KOPT-K1 (cell line): ENCODE data around the gene TGM5.

Experiments used
- H3K27ac ChIP-seq: fragments of 200-600 bp; sonication (generic); 2 replicates; pipeline ENCODE4 v1.5.1; 2016; ENCODE audit warnings: antibody characterized with exemption, mild to moderate bottlenecking, low read depth, low read length; ENCODE audit not compliant: poor library complexity, severe bottlenecking
- H3K36me3 ChIP-seq: fragments of 200-600 bp; sonication (generic); 2 replicates; pipeline ENCODE4 v1.5.1; 2017; ENCODE audit warnings: antibody characterized with exemption, mild to moderate bottlenecking, low read length, moderate library complexity; ENCODE audit not compliant: insufficient read depth
- H3K9me3 ChIP-seq: fragments of 200-600 bp; sonication (generic); 2 replicates; pipeline ENCODE4 v1.5.1; 2017; ENCODE audit warnings: antibody characterized with exemption, low read length, mild to moderate bottlenecking; ENCODE audit not compliant: insufficient read depth, poor library complexity, severe bottlenecking

TGM5 gene

DNA sequence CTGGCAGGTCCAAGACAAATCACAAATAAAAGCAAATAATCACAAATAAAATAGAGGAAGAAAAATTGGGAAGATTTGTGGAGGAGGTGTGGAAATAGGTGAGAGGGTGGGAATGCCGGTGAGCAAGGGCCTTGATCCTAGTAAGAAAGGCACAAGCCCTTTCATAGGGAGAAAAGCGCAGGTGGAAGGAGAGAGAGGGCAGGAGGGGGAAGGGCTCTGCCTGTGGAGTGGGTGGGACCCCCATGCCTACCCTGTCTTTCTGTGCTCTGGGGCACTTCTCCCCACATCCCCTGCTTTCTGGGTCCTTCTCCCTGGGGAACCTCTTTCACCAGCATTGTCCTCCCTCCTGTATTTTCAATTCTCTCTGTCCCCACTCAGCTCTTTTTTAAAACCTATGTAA lies 711 bp upstream of the TGM5 start:
- Histone ChIP-seq H3K27ac (no peak overlapping the region), H3K9me3 (no peaks in the 10 kb centered on the region), H3K36me3 (no peaks in the 10 kb centered on the region)

DNA sequence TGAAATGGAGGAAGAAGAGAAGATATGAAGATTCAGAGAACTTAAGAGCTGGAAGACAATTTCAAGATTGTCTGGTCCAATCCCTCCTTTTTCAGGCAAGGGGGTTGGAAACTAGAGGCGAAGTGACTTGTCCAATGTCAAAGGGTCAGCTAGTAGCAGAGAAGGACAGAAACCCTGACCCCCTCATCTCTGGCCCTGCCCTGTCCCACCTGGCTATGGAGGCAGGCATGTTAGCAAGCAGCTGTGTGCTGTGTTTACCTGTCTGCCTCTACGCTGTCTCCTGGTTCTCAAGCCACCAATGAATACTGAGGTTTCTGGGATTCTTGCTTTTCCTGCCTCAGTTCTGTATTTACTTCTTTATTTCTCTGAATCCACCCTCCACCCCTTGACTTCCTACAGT lies 342 bp downstream of the TGM5 start:
- Histone ChIP-seq H3K36me3 (no peaks in the 10 kb centered on the region), H3K9me3 (no peaks in the 10 kb centered on the region), H3K27ac (no peak overlapping the region)

DNA sequence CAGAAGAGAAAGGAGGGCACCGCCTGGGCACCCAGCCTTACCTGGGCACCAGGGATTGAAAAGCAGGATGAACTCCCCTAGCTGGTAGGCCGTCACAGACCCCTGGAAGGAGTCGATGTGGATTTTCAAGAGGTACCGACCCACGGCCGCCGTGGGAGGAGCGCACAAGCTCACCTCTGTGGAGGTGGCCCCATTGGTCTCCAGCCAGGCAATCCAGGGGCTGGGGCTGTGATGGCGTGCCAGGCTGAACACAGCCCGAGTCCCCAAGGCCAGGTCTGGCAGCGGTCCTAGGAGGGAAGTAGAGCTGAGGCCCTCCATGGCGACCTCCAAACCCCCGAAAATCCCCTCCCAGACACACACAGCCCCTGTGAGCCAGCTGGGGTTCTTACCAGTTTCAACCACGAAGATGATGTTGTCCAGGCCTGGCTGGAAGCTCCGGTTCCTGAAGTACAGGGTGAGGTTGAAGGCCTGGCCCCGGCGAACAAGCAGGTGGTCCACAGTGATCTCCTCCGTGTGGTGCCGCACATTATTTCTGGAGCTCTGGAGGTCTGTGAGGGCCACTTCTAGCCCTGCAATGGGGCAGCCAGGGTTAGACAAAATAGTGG lies 6.6 kb downstream of the TGM5 start:
- no peaks in the 10 kb centered on the region for H3K9me3 ChIP-seq
- no peaks in the 10 kb centered on the region for H3K36me3 ChIP-seq
- no peak overlapping the region for H3K27ac ChIP-seq

DNA sequence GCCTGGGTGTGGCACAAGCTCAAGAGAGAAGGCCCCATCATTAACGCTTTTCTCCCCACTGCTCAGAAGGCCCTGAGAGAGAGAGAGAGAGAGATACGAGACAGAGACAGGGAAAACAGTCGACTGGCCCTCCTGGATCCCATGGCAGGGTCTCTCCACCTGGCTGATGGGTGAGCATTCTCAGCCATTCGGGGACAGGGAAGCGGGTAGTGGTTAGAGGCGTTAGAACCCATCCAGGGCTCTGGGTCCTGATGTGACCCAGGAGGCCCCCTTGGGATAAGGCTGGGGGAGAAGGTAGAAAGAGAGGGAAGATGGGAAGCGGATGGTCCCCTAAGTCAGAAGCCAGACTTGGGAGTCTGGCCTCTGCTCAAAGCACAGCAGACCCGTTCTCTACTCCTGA lies 7.9 kb downstream of the TGM5 start:
- H3K27ac ChIP-seq = no peak overlapping the region
- no peaks in the 10 kb centered on the region for H3K9me3 ChIP-seq
- no peaks in the 10 kb centered on the region for H3K36me3 ChIP-seq

DNA sequence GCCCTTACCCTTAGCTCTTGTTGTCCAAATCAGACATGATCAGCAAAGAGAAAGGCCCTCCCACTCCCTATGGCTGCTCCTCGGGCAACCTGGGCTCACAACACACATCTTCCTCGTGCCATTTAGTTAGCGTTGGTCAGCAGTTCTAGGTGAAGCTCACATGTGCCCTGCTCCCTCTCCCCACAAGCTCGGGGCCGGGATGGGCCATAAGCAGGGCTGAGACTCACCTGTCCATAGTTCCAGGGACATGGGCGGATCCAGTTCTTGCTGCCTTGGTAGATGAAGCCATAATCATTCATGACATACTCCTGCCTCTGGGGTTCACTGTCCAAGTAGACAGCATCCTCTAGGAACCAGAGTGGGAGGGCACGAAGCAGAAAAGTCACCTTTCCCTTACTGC lies 10.4 kb downstream of the TGM5 start:
- no peaks in the 10 kb centered on the region for H3K9me3 ChIP-seq
- H3K27ac ChIP-seq = no peak overlapping the region
- no peaks in the 10 kb centered on the region for H3K36me3 ChIP-seq

DNA sequence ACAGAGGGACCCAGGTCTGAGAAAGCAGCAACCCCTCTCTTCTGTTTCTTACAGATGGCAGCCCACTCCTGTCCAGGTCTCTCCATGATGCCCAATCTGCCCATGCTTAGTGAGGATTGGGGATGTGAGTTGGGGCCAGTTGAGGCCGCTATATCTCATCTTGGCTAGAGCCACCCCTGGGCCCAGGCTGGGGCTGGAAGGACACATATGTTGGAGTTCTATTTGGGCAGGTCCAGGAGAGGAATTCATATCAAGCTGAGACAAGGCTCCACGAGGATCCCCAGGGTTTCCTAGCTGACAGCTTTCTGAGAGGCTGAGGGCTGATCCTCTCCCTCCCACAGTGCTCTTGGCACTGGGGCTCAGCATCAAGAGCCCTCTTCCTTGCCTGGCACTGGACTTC lies 11.4 kb downstream of the TGM5 start:
- Histone ChIP-seq H3K27ac (no peak overlapping the region), H3K9me3 (no peaks in the 10 kb centered on the region), H3K36me3 (no peaks in the 10 kb centered on the region)

DNA sequence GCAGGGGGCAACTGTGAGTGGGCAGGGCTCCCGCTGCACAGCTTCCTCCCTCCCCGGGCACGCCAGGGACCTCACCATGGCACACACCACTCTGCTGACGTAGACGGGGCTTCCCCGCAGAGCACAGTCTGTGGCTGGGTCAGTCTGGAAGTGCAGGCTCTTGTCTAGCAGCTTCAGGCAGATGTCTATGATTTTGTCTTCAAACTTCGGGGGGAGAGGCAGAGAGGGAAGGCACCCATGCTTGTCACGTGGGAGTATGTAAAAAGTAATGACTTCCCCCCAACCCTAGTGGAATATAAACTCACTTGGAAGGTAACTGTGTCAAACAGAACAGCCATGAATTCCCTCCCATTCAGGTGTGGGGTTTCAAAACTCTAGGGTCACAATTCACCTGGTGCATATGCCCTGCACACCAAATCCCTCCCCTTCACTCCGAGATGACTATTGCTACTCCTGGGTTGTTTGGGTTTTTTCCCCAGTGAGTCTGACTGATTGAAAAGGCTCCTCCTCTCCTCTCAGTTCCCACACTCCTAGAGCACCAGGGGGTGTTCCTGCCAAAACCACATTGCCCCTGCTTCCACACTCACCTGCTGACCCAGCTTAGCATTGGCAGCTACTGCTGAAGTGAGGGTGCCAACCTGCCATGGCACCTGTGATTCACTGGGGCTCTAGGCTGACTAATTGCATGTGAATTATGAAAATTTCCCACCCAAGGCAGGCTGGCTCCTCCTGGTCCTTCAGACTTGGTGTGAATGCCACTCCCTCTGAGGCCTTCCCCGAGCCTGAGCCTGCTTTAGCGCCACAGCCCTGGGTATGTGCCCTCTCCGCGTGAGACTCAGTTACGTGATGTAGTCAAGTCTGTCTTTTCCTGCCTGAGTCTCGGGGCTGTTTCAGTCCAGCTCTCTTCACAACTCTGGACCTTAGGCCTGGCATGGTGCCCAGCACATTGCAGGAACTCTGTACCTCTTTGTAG lies 13.0 kb downstream of the TGM5 start:
- no peaks in the 10 kb centered on the region for H3K36me3 ChIP-seq
- H3K9me3 ChIP-seq = no peaks in the 10 kb centered on the region
- H3K27ac ChIP-seq = no peak overlapping the region

DNA sequence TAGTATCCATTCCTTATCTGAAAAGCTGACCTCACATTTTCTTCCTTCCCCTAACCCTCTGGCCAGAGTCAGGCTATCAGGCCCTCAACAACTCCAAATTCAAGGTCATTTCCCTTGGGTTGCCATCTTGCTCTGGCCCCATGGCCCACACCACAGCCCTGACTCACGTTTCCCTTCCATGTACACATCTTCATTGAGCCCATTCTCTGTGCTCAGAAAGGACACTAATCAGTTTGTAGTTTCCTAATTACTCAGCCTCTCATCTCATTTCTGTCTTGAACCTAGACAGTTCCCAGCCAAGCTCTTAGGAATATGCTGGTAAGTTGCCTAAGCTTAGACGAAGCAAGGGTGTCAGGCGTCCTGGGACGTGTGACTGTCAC lies 14.9 kb downstream of the TGM5 start:
- H3K9me3 ChIP-seq = no peaks in the 10 kb centered on the region
- H3K27ac ChIP-seq = no peak overlapping the region

DNA sequence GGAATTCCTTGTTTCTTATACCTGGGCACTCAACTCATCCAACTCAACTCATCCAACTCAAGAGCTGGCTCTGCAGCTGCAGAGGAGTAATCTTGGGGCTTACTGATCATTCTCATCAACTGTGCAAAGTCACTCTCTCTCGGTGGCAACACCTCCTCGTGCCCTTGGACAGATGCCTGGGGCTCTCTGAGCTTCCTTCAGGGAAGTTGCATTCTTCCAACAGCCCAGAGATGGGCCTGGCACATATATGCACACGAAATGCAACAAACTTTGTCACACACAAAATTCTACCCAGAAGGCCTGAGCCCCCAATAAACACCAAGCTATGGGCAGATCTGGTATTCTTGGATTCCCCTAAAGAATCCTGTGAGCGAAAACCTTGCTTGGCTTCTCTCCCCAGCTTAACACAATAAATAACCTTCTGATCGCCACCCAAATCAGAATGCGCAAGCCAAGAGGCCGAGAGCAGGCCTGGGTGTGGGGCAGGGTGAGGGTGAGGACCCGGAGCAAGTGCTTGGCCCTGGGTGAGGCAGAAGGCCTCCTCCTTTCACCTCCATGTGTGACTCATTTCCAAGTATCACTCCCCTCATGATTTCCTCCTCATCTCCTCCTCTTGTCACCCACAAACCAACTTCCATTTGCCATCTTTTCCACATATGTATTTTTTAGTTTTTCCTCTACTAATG lies 15.4 kb downstream of the TGM5 start:
- Histone ChIP-seq H3K36me3 (no peaks in the 10 kb centered on the region), H3K9me3 (no peaks in the 10 kb centered on the region), H3K27ac (no peak overlapping the region)

More for the DNA sequence above, 14.9 kb downstream of the TGM5 start:
- H3K36me3 ChIP-seq = no peaks in the 10 kb centered on the region

DNA sequence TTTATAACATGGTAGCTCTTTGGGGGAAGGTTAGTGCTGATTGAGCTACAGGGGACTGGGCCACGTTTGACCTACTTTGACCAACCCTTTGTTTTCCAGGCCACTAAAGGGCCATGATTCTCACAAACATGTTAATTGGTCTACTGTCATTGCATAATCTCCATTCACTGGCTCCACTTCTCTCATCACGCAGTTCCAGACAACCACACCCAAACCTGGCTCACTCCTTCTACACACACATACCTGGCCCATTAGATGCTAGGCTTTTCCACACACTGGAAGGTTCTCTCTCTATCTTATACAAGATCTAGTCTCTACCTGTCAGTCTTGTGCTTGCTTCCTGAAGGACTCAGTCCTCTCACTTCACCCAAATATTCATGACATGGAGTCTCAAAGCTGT lies 15.9 kb downstream of the TGM5 start:
- H3K36me3 ChIP-seq = no peaks in the 10 kb centered on the region
- H3K27ac ChIP-seq = no peak overlapping the region
- H3K9me3 ChIP-seq = no peaks in the 10 kb centered on the region

DNA sequence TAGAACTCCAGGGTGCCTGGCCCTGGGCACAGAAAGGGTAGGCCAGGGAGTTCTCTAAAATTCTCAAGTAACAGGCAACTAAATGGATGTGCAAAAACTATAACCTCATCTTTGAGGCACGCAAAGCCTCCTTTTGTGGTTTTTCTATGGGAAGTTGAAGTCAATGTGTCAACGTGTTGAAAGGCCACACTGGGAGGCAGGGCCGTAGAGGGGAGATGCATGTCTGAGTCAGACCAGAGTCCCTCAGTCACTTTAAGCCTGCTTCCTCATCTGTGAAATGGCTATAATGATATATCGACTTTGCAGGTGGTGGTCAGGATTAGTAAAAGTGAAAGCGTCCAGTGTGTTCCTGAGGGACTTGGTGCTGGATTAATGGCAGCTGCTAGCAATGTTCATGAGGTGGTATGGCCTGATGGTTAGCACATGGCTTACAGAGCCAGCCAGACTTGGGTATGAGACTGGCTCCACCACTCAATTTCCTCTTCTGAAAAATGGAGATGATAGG lies 17.0 kb downstream of the TGM5 start:
- H3K9me3 ChIP-seq = no peaks in the 10 kb centered on the region
- H3K27ac ChIP-seq = no peak overlapping the region
- no peaks in the 10 kb centered on the region for H3K36me3 ChIP-seq

DNA sequence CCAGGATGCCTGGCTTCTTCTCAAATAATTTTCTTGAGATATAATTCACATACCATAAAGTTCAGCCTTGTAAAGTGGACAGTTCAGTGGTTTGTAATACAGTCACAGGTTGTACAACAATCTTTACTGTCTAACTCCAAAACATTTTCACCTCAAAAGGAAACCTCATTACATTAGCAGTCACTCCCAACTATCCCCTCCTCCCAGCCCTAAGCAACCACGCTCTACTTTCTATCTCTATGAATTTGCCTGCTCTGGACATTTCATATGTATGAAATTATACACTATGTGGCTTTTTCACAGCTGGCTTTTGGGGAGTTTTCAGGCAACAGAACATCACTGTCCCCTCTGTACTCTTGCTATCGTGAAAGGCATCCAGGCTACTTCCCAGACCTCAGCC lies 17.5 kb downstream of the TGM5 start:
- Histone ChIP-seq H3K9me3 (no peaks in the 10 kb centered on the region), H3K36me3 (no peaks in the 10 kb centered on the region), H3K27ac (no peak overlapping the region)

DNA sequence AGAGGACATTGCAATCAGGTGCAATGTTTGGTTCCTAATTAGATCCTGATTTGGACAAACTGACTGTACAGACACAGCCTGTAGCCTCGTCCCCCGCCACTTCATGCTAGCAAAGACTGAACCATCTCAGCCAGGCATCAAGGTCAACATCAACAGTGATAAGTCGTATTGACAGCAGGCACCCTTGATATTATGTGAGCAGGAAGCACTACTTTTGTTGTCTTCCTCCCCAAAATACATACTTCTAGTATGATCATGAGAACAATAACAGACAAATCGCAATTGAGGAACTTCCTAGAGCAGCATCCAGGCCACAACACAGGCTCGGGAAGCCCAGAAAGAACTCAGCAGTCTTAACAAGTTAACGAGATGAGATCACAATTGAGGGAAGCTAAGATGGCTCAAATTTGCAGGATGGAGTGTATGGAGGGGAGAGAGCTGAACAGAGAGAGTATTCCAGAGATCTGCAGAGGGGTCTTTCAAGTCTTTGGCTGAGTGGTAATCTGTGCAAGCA lies 20.4 kb downstream of the TGM5 start:
- Histone ChIP-seq H3K9me3 (no peaks in the 10 kb centered on the region), H3K27ac (no peak overlapping the region), H3K36me3 (no peaks in the 10 kb centered on the region)

DNA sequence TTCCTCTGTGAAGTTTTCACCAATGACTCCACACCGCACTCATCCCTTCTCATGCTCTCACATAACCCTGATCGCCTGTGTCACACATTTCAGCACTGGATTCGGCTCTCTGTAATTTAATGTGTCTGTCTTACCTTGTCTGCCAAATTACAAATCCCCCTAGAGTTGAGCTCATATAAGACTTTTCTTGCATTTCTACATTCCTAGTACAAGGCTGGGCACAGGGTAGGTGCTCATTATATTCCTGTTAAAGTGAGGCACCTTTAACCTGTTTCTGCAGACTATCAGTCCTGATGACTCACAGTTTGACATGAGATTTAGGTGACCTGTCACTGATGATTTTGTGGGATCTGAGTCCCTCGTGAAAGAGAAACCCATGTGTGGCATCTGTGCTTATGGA lies 22.6 kb downstream of the TGM5 start:
- H3K27ac ChIP-seq = no peak overlapping the region
- H3K9me3 ChIP-seq = no peaks in the 10 kb centered on the region
- no peaks in the 10 kb centered on the region for H3K36me3 ChIP-seq

DNA sequence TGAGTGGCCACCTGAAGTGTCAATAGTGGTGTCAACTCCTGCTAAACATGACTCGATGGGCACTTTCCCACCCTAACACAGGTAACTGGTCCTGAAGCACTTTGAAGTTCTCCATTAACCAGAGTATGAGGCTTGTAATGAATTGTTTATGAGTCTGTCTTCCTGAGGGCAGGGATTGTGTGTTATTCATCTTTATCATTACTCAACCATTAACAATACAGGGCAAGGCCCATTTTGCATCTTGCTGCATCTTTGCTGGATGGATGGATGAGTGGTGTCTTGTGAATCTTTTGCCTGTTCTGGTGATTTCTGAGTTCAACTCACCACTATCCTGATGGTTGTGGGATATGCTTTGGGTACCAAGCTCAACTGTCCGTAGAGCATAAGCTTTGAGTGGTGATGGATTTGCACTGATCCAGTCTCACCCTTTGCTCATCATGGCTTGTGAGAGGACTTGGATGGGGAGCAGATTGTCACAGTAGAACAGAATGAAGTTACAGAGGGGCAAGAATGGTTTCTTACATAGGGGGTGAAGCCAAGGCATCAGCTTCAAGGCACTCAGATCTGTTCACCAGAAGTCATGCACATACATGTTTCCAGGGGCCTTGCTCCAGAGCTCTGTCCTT lies 23.6 kb downstream of the TGM5 start:
- no peak overlapping the region for H3K27ac ChIP-seq
- H3K36me3 ChIP-seq = no peaks in the 10 kb centered on the region
- H3K9me3 ChIP-seq = no peaks in the 10 kb centered on the region
